ENCODE measurements around the gene SLC12A6.

The SLC12A6 gene

GRCh38 chr15:34370643-34371042, 33.1 kb upstream of the SLC12A6 start:
- TF ChIP-seq CTCF (IDR thresholded peaks at IDR 0.05): no peak
- H3K36me3 ChIP-seq: no peaks in the 10 kb centered on the region

DNA sequence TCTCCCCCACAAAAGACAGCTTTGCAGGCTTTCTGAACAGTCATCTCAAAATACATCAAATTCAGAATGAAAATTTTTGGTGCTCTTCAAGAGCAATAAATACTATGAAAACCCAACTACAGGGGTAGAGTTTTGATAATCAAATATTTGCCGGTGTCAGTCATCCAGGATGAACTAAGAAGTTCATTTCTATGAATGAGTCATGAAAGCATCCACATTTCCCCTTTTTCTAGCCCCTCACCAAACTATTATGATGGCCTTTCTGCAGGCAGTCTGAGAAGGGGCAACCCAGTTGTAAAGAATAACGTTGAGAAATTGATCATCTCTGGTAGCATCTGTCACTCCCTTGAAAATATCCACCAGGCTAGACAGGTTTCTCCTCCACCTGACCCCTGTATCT, 32.5 kb upstream of the SLC12A6 start:
- TF ChIP-seq CTCF (IDR thresholded peaks at IDR 0.05): no peak
- H3K4me3 ChIP-seq (ENCODE audit: low read depth in 1 of 2, low read length in 1 of 2): no peak overlapping the region
- no peaks in the 10 kb centered on the region for H3K36me3 ChIP-seq
- no peak overlapping the region for H3K27ac ChIP-seq
- H3K4me1 ChIP-seq (ENCODE audit: control insufficient read depth in 1 of 2, insufficient read depth in 1 of 2, low read depth in 1 of 2, low read length in 1 of 2): peaks cover 18% of the 10 kb centered on the region in 2 experiments
- H3K27me3 ChIP-seq: no peaks in the 10 kb centered on the region
- no peaks in the 10 kb centered on the region for H3K9me3 ChIP-seq

More at GRCh38 chr15:34370643-34371042, 33.1 kb upstream of the SLC12A6 start:
- no peaks in the 10 kb centered on the region for H3K9me3 ChIP-seq
- H3K27me3 ChIP-seq: no peaks in the 10 kb centered on the region
- H3K27ac ChIP-seq: no peak overlapping the region
- no peak overlapping the region for H3K4me3 ChIP-seq (ENCODE audit: low read depth in 1 of 2, low read length in 1 of 2)
- peaks cover 18% of the 10 kb centered on the region in 2 experiments for H3K4me1 ChIP-seq (ENCODE audit: control insufficient read depth in 1 of 2, insufficient read depth in 1 of 2, low read depth in 1 of 2, low read length in 1 of 2)

DNA sequence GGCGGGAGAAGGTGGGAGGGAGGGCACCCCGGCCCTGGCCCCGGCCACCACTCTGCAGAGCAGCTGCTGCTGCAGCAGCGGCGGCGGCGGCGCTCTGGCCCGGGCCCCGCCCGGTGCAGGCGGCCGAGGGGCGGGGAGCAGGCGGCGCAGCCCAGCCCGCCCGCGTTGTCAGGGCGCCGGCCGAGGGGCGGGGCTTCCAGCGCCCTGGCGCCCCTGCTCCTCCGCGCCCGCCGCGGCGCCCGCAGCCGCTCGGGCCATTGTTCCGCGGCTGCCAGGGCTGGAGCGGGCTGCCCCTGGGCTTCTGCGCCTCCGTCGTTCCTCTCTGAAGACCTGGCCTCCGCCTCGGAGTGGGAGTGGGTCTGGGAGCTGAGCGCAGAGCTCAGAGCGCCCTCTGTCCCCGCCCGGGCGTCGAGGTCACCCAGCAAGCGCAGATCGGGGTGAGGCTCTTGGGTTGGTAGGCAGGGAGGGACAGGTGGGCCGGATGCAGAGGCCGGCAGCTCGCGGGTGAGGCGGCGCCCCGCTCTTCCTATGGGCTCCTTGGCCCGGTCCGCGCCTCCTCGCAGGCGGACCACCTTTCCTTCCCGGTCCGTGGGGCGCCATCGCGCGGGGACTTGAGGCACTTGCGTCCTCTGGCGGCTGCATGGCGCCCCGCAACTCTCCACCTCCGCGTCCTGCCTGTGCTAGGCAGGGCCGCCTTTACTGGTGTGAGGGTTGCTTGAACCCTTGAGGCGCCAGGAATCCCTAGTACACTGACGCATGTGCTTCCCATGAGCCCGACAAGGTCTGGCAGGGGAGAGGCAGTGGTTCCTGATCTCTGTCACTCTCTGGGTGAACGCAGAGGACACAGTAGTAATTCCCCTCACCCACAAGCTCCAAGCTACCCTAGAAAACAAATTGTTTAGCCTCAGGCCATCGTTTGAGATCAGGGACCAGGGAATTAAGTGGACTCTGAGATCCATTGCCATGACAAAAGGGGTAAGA, 29.8 kb upstream of the SLC12A6 start, which contains the start of gene LPCAT4:
LPCAT4 (minus strand) TSS at position 96 of the 981 bp plus-strand sequence. CDS start 96 bp downstream, outside the sequence.
- peak; percentile 93 for TF ChIP-seq CTCF (IDR thresholded peaks at IDR 0.05)
- Histone ChIP-seq H3K27ac (peak within 1 kb of the TSS; percentile 97), H3K27me3 (no peaks in the 10 kb centered on the region), H3K4me1 (ENCODE audit: control insufficient read depth in 1 of 2, insufficient read depth in 1 of 2, low read depth in 1 of 2, low read length in 1 of 2) (peaks cover 18% of the 10 kb centered on the region in 2 experiments), H3K9me3 (no peaks in the 10 kb centered on the region), H3K4me3 (ENCODE audit: low read depth in 1 of 2, low read length in 1 of 2) (peak within 1 kb of the TSS; percentile 98 to 99), H3K36me3 (no peaks in the 10 kb centered on the region)

DNA sequence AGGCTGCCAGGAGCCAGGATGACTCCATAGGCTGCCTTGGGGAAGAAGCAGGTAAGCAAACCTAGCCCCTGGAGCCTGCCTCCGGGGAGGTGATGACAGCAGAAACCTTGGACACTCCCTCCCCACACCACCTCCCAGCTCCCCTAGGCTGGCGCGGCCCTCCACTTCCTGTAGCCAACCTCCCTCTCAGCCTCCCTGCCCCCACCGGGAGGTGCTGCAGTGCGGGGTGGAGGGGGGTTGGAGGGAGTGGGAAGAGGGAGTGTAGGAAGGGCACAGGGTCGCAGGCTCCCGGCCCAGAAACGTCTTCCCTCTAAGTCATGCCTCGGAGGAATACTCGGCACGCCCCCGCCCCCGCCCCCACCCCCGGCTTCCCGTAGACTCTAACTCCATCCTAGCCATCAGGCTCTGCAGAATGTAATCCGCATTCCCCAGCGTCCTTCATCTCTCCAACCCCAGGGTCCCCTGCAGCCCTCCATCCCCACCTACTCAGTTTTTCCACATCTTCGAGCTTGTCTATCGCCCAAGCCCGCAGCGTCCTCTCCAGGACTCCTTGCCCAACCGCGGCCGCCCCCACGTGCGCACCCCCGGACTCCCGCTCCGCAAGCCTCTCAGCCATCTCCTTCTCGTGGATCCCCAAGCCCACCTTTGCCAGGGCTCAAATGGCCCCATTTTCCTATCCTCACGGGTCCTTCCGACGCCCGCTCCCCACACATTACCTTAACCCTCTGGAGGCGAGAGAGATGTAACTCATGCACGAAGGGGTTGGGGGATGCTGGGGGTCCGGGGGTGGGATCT, 28.9 kb upstream of the SLC12A6 start:
- Histone ChIP-seq H3K27me3 (no peaks in the 10 kb centered on the region), H3K27ac (peak overlapping the region; percentile 97), H3K9me3 (no peaks in the 10 kb centered on the region), H3K36me3 (no peaks in the 10 kb centered on the region), H3K4me1 (ENCODE audit: control insufficient read depth in 1 of 2, insufficient read depth in 1 of 2, low read depth in 1 of 2, low read length in 1 of 2) (peaks cover 18% of the 10 kb centered on the region in 2 experiments), H3K4me3 (ENCODE audit: low read depth in 1 of 2, low read length in 1 of 2) (peak overlapping the region; percentile 98 to 99)
- no peak for TF ChIP-seq CTCF (IDR thresholded peaks at IDR 0.05)

DNA sequence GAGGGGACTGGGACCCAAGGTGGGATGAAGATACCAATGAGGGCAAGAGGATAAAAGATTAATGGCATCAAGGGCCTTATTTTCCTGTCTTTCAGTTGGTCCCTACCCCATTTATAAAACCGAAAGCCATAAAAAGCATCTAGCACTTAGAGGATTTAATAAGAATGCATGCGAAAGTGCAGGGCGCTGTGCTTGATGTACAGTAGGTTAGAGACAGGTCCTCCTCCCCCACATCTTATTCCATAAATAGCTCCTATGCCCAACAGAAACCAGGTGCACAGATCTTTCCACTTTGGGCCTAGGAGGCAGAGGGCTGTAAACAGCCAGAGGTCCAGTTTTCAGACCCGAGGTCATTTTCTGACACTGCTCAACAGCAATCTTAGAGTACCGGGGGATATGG, 28.3 kb upstream of the SLC12A6 start:
- no peaks in the 10 kb centered on the region for H3K9me3 ChIP-seq
- H3K27me3 ChIP-seq: no peaks in the 10 kb centered on the region
- peaks cover 18% of the 10 kb centered on the region in 2 experiments for H3K4me1 ChIP-seq (ENCODE audit: control insufficient read depth in 1 of 2, insufficient read depth in 1 of 2, low read depth in 1 of 2, low read length in 1 of 2)
- peak overlapping the region; percentile 98 to 99 for H3K4me3 ChIP-seq (ENCODE audit: low read depth in 1 of 2, low read length in 1 of 2)
- H3K27ac ChIP-seq: no peak overlapping the region
- H3K36me3 ChIP-seq: no peaks in the 10 kb centered on the region
- no peak for TF ChIP-seq CTCF (IDR thresholded peaks at IDR 0.05)
